A673 (cell line): ENCODE data around the gene MTG2. TPM values are rescaled to one million over a fixed set of nuclear protein-coding genes. Genes with fewer than 3 reads are reported as not detected.

Experiments used
- BruUV-seq: library from RNA; stranded (reverse); fragments of 400-500 nt; replicated peaks from 2 replicates; lab custom pipeline; 2021; lab: Mats Ljungman, UMichigan
- CTCF ChIA-PET: fragments of 300-600 bp; sonication (Branson Sonifier 250); formaldehyde crosslinking; loops from one replicate; lab custom pipeline; 2022; ENCODE audit warnings: antibody characterized with exemption; lab: Charles Lee
- POLR2A ChIA-PET: fragments of 300-600 bp; sonication (Branson Sonifier 250); formaldehyde crosslinking; loops from one replicate; lab custom pipeline; 2022; ENCODE audit warnings: antibody characterized with exemption; ENCODE audit not compliant: low non-redundant PET; lab: Charles Lee
- DNase-seq: peaks from one replicate; pipeline ENCODE4 v3.0.0-alpha.2; 2015; ENCODE audit warnings: low spot score
- H3K27ac ChIP-seq: fragments of 200-600 bp; sonication (generic); 2 replicates; pipeline ENCODE4 v1.5.1; 2016; ENCODE audit warnings: mixed run types, low read depth, mild to moderate bottlenecking, mixed read lengths, antibody characterized with exemption, low read length; ENCODE audit not compliant: poor library complexity, severe bottlenecking
- H3K27me3 ChIP-seq: fragments of 200-600 bp; sonication (generic); replicated peaks from 2 replicates; pipeline ENCODE4 v1.6.1; 2017; ENCODE audit warnings: mixed run types, low read depth, mild to moderate bottlenecking, mixed read lengths, antibody characterized with exemption, low read length; ENCODE audit not compliant: insufficient read depth, poor library complexity
- H3K36me3 ChIP-seq: fragments of 200-600 bp; sonication (generic); 2 replicates; pipeline ENCODE4 v1.6.1; 2016; ENCODE audit warnings: mixed run types, mild to moderate bottlenecking, mixed read lengths, antibody characterized with exemption, low read length; ENCODE audit not compliant: insufficient read depth, poor library complexity, severe bottlenecking
- H3K4me1 ChIP-seq: fragments of 200-600 bp; sonication (generic); 2 replicates; pipeline ENCODE4 v1.6.1; 2017; ENCODE audit warnings: mixed run types, mild to moderate bottlenecking, mixed read lengths, antibody characterized with exemption, low read length; ENCODE audit not compliant: insufficient read depth, poor library complexity, severe bottlenecking
- H3K4me3 ChIP-seq: fragments of 200-600 bp; sonication (generic); 2 replicates; pipeline ENCODE4 v1.5.1; 2016; ENCODE audit warnings: low read depth, mixed run types, mild to moderate bottlenecking, mixed read lengths, low read length; ENCODE audit not compliant: poor library complexity, severe bottlenecking
- H3K9me3 ChIP-seq: fragments of 200-600 bp; sonication (generic); 2 replicates; pipeline ENCODE4 v1.6.1; 2016; ENCODE audit warnings: mixed run types, low read depth, mild to moderate bottlenecking, mixed read lengths, antibody characterized with exemption, low read length; ENCODE audit not compliant: poor library complexity, severe bottlenecking
- CTCF ChIP-seq: fragments of 300-800, 200-600 bp; sonication (generic); conservative IDR thresholded peaks from 2 replicates; pipeline ENCODE4 v1.5.1; 2017; ENCODE audit warnings: low read depth, mild to moderate bottlenecking, antibody characterized with exemption, low read length, moderate library complexity, mixed read lengths
- EZH2 ChIP-seq: fragments of 200-600 bp; sonication (generic); IDR thresholded peaks from 2 replicates; pipeline ENCODE4 v1.6.1; 2017; ENCODE audit warnings: borderline replicate concordance, low read depth, mild to moderate bottlenecking, mixed read lengths, antibody characterized with exemption, low read length; ENCODE audit not compliant: poor library complexity, severe bottlenecking
- intact Hi-C: fragments of 100-400 bp; cut with micrococcal nuclease; formaldehyde crosslinking; loops from one replicate; pipeline ENCODE4 v1.10.0; 2022; ENCODE audit not compliant: unreplicated experiment
- total RNA-seq: library from RNA; stranded (reverse); gene quantifications from 2 replicates; pipeline ENCODE4 v1.2.3, GENCODE V29; 2021

MTG2 gene
- total RNA-seq, 1 experiment from 2014 or later, result 40.9 TPM

DNA sequence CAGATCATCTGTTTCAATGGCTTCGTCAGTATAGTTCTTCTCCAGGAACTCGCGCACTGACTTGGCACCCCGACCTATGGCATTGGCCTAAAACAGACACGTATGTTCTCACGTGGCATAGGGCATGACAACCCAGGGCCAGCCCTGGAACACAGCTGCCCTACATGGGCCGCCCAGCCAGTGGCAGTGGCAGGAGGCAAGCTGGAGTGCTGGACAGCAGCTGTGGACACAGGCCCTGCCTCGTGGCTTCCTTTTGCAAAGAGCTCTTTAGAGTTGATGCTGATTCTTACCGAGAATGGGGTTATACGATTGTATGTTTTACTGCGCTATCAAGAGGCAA is 44.7 kb upstream of the MTG2 start:
- DNase-seq, result no peak
- CTCF ChIA-PET, result no interaction called here
- Histone ChIP-seq H3K27ac (no peak overlapping the region), H3K27me3 (no peaks in the 10 kb centered on the region), H3K9me3 (no peaks in the 10 kb centered on the region), H3K36me3 (peaks cover 83% of the 10 kb centered on the region), H3K4me1 (peaks cover 4% of the 10 kb centered on the region), H3K4me3 (no peak overlapping the region)
- no TSS peak for BruUV-seq
- POLR2A ChIA-PET, result no interaction called here
- TF ChIP-seq EZH2, result no peak
- TF ChIP-seq CTCF, result no peak
- intact Hi-C loops, result no loop called here

GRCh38 chr20:62138912-62139311 is 43.9 kb upstream of the MTG2 start:
- no peak for TF ChIP-seq CTCF
- no peak for TF ChIP-seq EZH2

DNA sequence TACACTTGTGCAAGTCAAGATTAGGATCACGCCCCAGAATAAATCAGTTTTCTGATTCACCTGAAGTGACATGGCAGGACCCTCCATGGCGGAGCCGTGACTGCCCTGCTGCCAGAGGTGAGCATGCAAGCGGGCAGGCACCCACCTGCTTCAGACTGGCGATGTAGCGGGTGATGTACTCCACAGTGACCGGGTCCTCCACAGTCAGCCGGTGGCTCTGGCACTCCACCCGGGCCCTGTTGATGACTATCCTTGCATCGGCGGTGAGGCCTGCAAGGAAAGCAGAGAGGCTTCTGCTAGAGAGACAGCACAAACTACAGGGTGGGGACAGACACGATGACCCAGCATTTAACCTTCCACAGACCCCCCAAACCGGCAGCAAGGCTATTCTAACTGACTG is 43.2 kb upstream of the MTG2 start:
- no peak for DNase-seq
- no peak overlapping the region for H3K27ac ChIP-seq
- BruUV-seq, result no TSS peak
- H3K27me3 ChIP-seq, result no peaks in the 10 kb centered on the region
- no peaks in the 10 kb centered on the region for H3K9me3 ChIP-seq
- no peak for TF ChIP-seq EZH2
- no peak for TF ChIP-seq CTCF
- H3K36me3 ChIP-seq, result peaks cover 68% of the 10 kb centered on the region
- ChIA-PET POLR2A (no interaction called here), CTCF (no interaction called here)
- H3K4me3 ChIP-seq, result no peak overlapping the region
- H3K4me1 ChIP-seq, result peaks cover 4% of the 10 kb centered on the region
- intact Hi-C loops, result no loop called here

More at GRCh38 chr20:62138912-62139311, 43.9 kb upstream of the MTG2 start:
- CTCF ChIA-PET, result no interaction called here
- Histone ChIP-seq H3K4me1 (peaks cover 4% of the 10 kb centered on the region), H3K27ac (no peak overlapping the region), H3K36me3 (peaks cover 75% of the 10 kb centered on the region), H3K9me3 (no peaks in the 10 kb centered on the region), H3K4me3 (no peak overlapping the region), H3K27me3 (no peaks in the 10 kb centered on the region)
- POLR2A ChIA-PET, result no interaction called here
- no peak for DNase-seq
- intact Hi-C loops, result no loop called here
- BruUV-seq, result no TSS peak

DNA sequence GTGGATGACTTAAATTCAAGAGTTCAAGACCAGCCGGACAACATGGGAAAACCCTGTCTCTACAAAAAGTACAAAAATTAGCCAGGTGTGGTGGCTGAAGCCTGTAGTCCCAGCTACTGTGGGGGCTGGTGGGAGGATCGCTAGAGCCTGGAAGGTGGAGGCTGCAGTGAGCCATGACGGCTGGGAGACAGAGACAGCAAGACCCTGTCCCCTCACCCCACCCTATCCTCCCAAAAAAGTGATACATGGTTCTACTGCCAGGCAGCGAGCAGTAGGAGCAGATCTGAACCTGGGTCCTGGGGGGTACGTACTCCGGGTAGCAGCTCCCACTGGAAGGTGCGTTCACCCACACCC is 41.8 kb upstream of the MTG2 start:
- intact Hi-C loops, result no loop called here
- Histone ChIP-seq H3K9me3 (no peaks in the 10 kb centered on the region), H3K36me3 (peaks cover 54% of the 10 kb centered on the region), H3K27me3 (no peaks in the 10 kb centered on the region), H3K27ac (peak overlapping the region; percentile 95), H3K4me1 (peaks cover 4% of the 10 kb centered on the region), H3K4me3 (peak overlapping the region; percentile 91)
- no peak for DNase-seq
- BruUV-seq, result no TSS peak
- no peak for TF ChIP-seq EZH2
- TF ChIP-seq CTCF, result no peak
- ChIA-PET CTCF (no interaction called here), POLR2A (no interaction called here)
